GM10847 (cell line): Measurements from ENCODE around the gene FBLN7.

Experiments used
- POLR2A ChIP-seq: IDR thresholded peaks from 2 replicates; pipeline ENCODE4 v1.6.1; 2011; ENCODE audit not compliant: insufficient read length; ENCODE audit errors: extremely low read depth

Gene FBLN7

GRCh38 chr2:112220186-112220585, 82.0 kb downstream of the FBLN7 start:
- TF ChIP-seq POLR2A, result no peak

- TF ChIP-seq POLR2A, result no peak
These were observed 82.6 kb downstream of the FBLN7 start for GRCh38 chr2:112220831-112221230.

GRCh38 chr2:112229348-112229747, 91.2 kb downstream of the FBLN7 start:
- no peak for TF ChIP-seq POLR2A

GRCh38 chr2:112230371-112230770, 92.2 kb downstream of the FBLN7 start:
- no peak for TF ChIP-seq POLR2A
